Heart left ventricle (tissue), 16 donors: ENCODE measurements around the gene PIP5K1B. TPM values are rescaled to one million over a fixed set of nuclear protein-coding genes. Genes with fewer than 3 reads are reported as not detected.

Source experiments
- ATAC-seq, 4 donors: fragments of 200-7000 bp; cut with Tn5 transposase; one replicate each; pipeline ENCODE4 v1.9.1; 2020 to 2022; ENCODE audit warnings: moderate library complexity in 4 of 4, mild to moderate bottlenecking in 3 of 4, moderate number of reproducible peaks in 1 of 4
- DNase-seq, 5 donors: peaks; one replicate each; pipeline ENCODE4 v3.0.0-alpha.2; 2020
- H3K27ac ChIP-seq, 12 donors: fragments of 200-600 bp; sonication (generic) in 4 of 12; one replicate each; pipeline versions ENCODE4 v1.5.0 to v1.8.0; 2016 to 2022; ENCODE audit warnings: mild to moderate bottlenecking in 2 of 12
- H3K27me3 ChIP-seq, 9 donors: fragments of 200-600 bp; sonication (generic) in 2 of 9; one replicate each; pipeline versions ENCODE4 v1.5.1 to v1.8.0; 2016 to 2022; ENCODE audit warnings: mild to moderate bottlenecking in 3 of 9
- H3K36me3 ChIP-seq, 9 donors: fragments of 200-600 bp; sonication (generic) in 2 of 9; one replicate each; pipeline versions ENCODE4 v1.5.0 to v1.8.0; 2018 to 2022; ENCODE audit warnings: mild to moderate bottlenecking in 2 of 9
- H3K4me1 ChIP-seq, 12 donors: fragments of 200-600 bp; sonication (generic) in 4 of 12; one replicate each; pipeline versions ENCODE4 v1.5.0 to v1.8.0; 2016 to 2022; ENCODE audit warnings: mild to moderate bottlenecking in 3 of 12
- H3K4me3 ChIP-seq, 12 donors: fragments of 200-600 bp; sonication (generic) in 4 of 12; one replicate each; pipeline versions ENCODE4 v1.5.0 to v1.8.0; 2017 to 2022; ENCODE audit warnings: mild to moderate bottlenecking in 9 of 12, moderate library complexity in 4 of 12
- H3K9me3 ChIP-seq, 12 donors: fragments of 200-600 bp; sonication (generic) in 4 of 12; one replicate each; pipeline versions ENCODE4 v1.5.0 to v1.8.0; 2016 to 2022; ENCODE audit warnings: mild to moderate bottlenecking in 1 of 12
- CTCF ChIP-seq, 12 donors: fragments of 200-600 bp; sonication (generic) in 4 of 12; IDR thresholded peaks; one replicate each; pipeline versions ENCODE4 v1.5.0 to v1.8.0; 2018 to 2022; ENCODE audit warnings: antibody characterized with exemption in 12 of 12, mild to moderate bottlenecking in 5 of 12
- POLR2A ChIP-seq, 2 donors: fragments of 450-650 bp; IDR thresholded peaks; one replicate each; pipeline ENCODE4 v1.6.1; 2017; ENCODE audit warnings: antibody characterized with exemption in 2 of 2, mild to moderate bottlenecking in 2 of 2, moderate library complexity in 2 of 2
- WGBS, 4 donors: extraction: QIAGEN DNeasy Blood & Tissue Kit in 2 of 4; methylation state at CpG; one replicate each; pipeline versions ENCODE4 v1.1.5 to v1.1.7; 2013 to 2018; 5-methylcytosine and 5-hydroxymethylcytosine counted together
- intact Hi-C, 10 donors: fragments of 100-400 bp; cut with DNase I; formaldehyde crosslinking; loops; one replicate each; pipeline versions ENCODE4 v1.11.1 to v1.14.2; 2022
- polyA plus RNA-seq, 2 donors: library from polyadenylated mRNA; stranded (reverse); fragments of 200-250 nt; gene quantifications; one replicate each; pipeline ENCODE4 v1.2.3, GENCODE V29; 2013
- total RNA-seq, 9 donors: library from RNA; depleted of rRNA in 2 of 9; stranded (reverse); fragments of >200 nt in 2 of 9; fragmentation: NEBNext Ultra II Directional in 3 of 9; extraction: Animal tissue kit (Norgen Biotek cat#: 25700) in 3 of 9; gene quantifications; one replicate each; pipeline versions ENCODE4 v1.1.0 to v1.2.4, GENCODE V29; 2016 to 2023
- donor health status: ischemic (EF 13 %, LVEDD 7.1; RV severe dilation, severe dysfunction).
- donor health status: healthy with polysubstance abuse.
- donor health status: DM: no; HTN: yes; CAD: no.
- donor health status: DM: no; HTN: no; CAD: no.
- donor health status: ischemic (EF 25% LVEDD 6.9; RV normal size, moderate dysfunction).
- donor health status: ischemic (EF 25% LVEDD 5.7; RV mildly dilated, moderate dysfunction).
- donor health status: healthy.
- donor health status: DM: yes; HTN: yes; CAD: no.
- donor health status: ischemic (EF 35%, LVEDD 5.7; RV mildly dilated, moderate dysfunction).
- donor health status: nonischemic (EF 11% LVEDD 7.7; RV severe dilation, severe dysfunction).
- donor health status: DM: yes; HTN: yes; CAD: no.
- donor health status: PGD.
- donor health status: ischemic (EF 29% LVEDD 5.4; RV normal size, mild dysfunction).
- donor health status: nonischemic (EF 23%, LVEDD 6.1; RV moderate dilation, normal function).

The PIP5K1B gene
- total and polyA plus RNA-seq, 11 donors = 8.6 to 68.0 (median 47.5) TPM

- no peak overlapping the region for H3K4me3 ChIP-seq
- H3K36me3 ChIP-seq = no peaks in the 10 kb centered on the region
- TF ChIP-seq POLR2A (IDR thresholded peaks at IDR 0.05) (no peak), CTCF (IDR thresholded peaks at IDR 0.05) (no peak)
- DNase-seq (no peak), ATAC-seq (peak in 1 of 4 donors; percentile 14)
- H3K9me3 ChIP-seq = no peaks in the 10 kb centered on the region
- peak overlapping the region in 4 of 12 donors; percentile 10 to 19 (median 14) for H3K27ac ChIP-seq
- intact Hi-C loops = loop anchor here in 1 of 10 donors (5.0 kb wide), 1 partner anchor 98 kb away; no protein-coding TSS in a partner anchor
- 65 to 75% (median 69%) methylated on average over 6 of the region's 6 CpGs for WGBS, 4 donors
- no peaks in the 10 kb centered on the region for H3K27me3 ChIP-seq
- peaks cover 0 to 61% (median 32%) of the 10 kb centered on the region in 12 donors for H3K4me1 ChIP-seq
Measured at GRCh38 chr9:68898781-68899439, 193.9 kb downstream of the PIP5K1B start.

GRCh38 chr9:68904454-68904853, 199.4 kb downstream of the PIP5K1B start:
- TF ChIP-seq CTCF (IDR thresholded peaks at IDR 0.05) (no peak), POLR2A (IDR thresholded peaks at IDR 0.05) (no peak)
- ATAC-seq (no peak), DNase-seq (no peak)
- Histone ChIP-seq H3K27me3 (no peaks in the 10 kb centered on the region), H3K9me3 (no peaks in the 10 kb centered on the region), H3K27ac (no peak overlapping the region), H3K36me3 (no peaks in the 10 kb centered on the region), H3K4me3 (no peak overlapping the region), H3K4me1 (peaks cover 0 to 24% (median 0%) of the 10 kb centered on the region in 12 donors)
- intact Hi-C loops = loop anchor here in 1 of 10 donors (2.0 kb wide), 1 partner anchor 20 kb away; no protein-coding TSS in a partner anchor
- 49 to 60% (median 53%) methylated on average over 6 of the region's 6 CpGs for WGBS, 4 donors

- DNase-seq (no peak), ATAC-seq (no peak)
- Histone ChIP-seq H3K27me3 (no peaks in the 10 kb centered on the region), H3K4me3 (no peak overlapping the region), H3K9me3 (no peaks in the 10 kb centered on the region), H3K36me3 (no peaks in the 10 kb centered on the region), H3K4me1 (peaks cover 0 to 24% (median 0%) of the 10 kb centered on the region in 12 donors), H3K27ac (no peak overlapping the region)
- 35 to 52% (median 43%) methylated on average over 3 of the region's 3 CpGs for WGBS, 4 donors
- intact Hi-C loops = loop anchor here in 2 of 10 donors (2.0 to 5.0 kb wide), 2 partner anchors 20 to 33 kb away; no protein-coding TSS in a partner anchor
- TF ChIP-seq CTCF (IDR thresholded peaks at IDR 0.05) = no peak
- TF ChIP-seq POLR2A (IDR thresholded peaks at IDR 0.05) = no peak
Measured at GRCh38 chr9:68905129-68905528, 200.1 kb downstream of the PIP5K1B start.

- Histone ChIP-seq H3K27ac (no peak overlapping the region), H3K4me3 (no peak overlapping the region), H3K27me3 (no peaks in the 10 kb centered on the region), H3K36me3 (no peaks in the 10 kb centered on the region), H3K9me3 (no peaks in the 10 kb centered on the region), H3K4me1 (peaks cover 0 to 26% (median 2%) of the 10 kb centered on the region in 12 donors)
- TF ChIP-seq CTCF (IDR thresholded peaks at IDR 0.05) = no peak
- intact Hi-C loops = loop anchor here in 1 of 10 donors (5.0 kb wide), 1 partner anchor 36 kb away; no protein-coding TSS in a partner anchor
- ATAC-seq = no peak
- no peak for DNase-seq
- WGBS, 4 donors = 85 to 92% (median 91%) methylated on average over 2 of the region's 2 CpGs
Measured at GRCh38 chr9:68907910-68908309, 202.9 kb downstream of the PIP5K1B start.
